H1 (cell line): ENCODE results near the gene COMMD8. TPM values are rescaled to one million over a fixed set of nuclear protein-coding genes. Genes with fewer than 3 reads are reported as not detected.

Experiments used
- CTCF ChIA-PET: fragments of 300-600 bp; sonication (Branson Sonifier 250); formaldehyde crosslinking; loops from one replicate; lab custom pipeline; 2021; ENCODE audit not compliant: partially characterized antibody; lab: Charles Lee
- POLR2A ChIA-PET: fragments of 300-600 bp; sonication (Branson Sonifier 250); formaldehyde crosslinking; loops from one replicate; lab custom pipeline; 2021; ENCODE audit warnings: inconsistent platforms; ENCODE audit not compliant: partially characterized antibody; lab: Charles Lee
- DNase-seq, 2 experiments: peaks; one replicate each; pipeline versions ENCODE4 v3.0.0 to v3.0.0-alpha.2; 2010 to 2022; ENCODE audit warnings: low spot score in 2 of 2, low read depth in 1 of 2, mixed read lengths in 1 of 2
- FAIRE-seq: peaks from 2 replicates; lab custom pipeline; 2011; peaks lifted over from hg19 to GRCh38; lab: Jason Lieb, UNC
- H2AFZ ChIP-seq: 2 replicates; pipeline ENCODE4 v1.8.1; 2012; ENCODE audit warnings: low read length, inconsistent platforms
- H2AK5ac ChIP-seq: 2 replicates; pipeline ENCODE4 v1.6.1; 2013; ENCODE audit warnings: low read depth, low read length
- H2BK120ac ChIP-seq: replicated peaks from 2 replicates; pipeline ENCODE3; 2013; ENCODE audit warnings: low read depth, low read length, inconsistent platforms
- H2BK12ac ChIP-seq: 2 replicates; pipeline ENCODE4 v1.6.1; 2013; ENCODE audit warnings: low read depth, low read length
- H2BK15ac ChIP-seq: 2 replicates; pipeline ENCODE4 v1.6.1; 2013; ENCODE audit warnings: low read length
- H2BK20ac ChIP-seq: 2 replicates; pipeline ENCODE4 v1.6.1; 2013; ENCODE audit warnings: low read length
- H2BK5ac ChIP-seq: 2 replicates; pipeline ENCODE4 v1.6.1; 2013; ENCODE audit warnings: low read depth, low read length
- H3K14ac ChIP-seq: 2 replicates; pipeline ENCODE4 v1.6.1; 2013; ENCODE audit warnings: inconsistent platforms; ENCODE audit not compliant: insufficient read length
- H3K18ac ChIP-seq: 2 replicates; pipeline ENCODE4 v1.6.1; 2013; ENCODE audit warnings: low read length; ENCODE audit errors: extremely low read depth
- H3K23ac ChIP-seq: 2 replicates; pipeline ENCODE4 v1.6.1; 2013; ENCODE audit warnings: inconsistent platforms; ENCODE audit not compliant: insufficient read length
- H3K23me2 ChIP-seq: 2 replicates; pipeline ENCODE4 v1.6.1; 2013; ENCODE audit warnings: low read depth, low read length
- H3K27ac ChIP-seq: 2 replicates; pipeline ENCODE4 v1.6.1; 2011; ENCODE audit warnings: low read depth, low read length, inconsistent platforms
- H3K27me3 ChIP-seq, 4 experiments: replicated peaks in 1 of 4; 1 replicate in 1 of 4; 2 replicates in 3 of 4; pipeline versions ENCODE4 v1.6.1 to v1.8.1; 2011 to 2013; ENCODE audit warnings: low read length in 3 of 4, mild to moderate bottlenecking in 3 of 4, inconsistent platforms in 2 of 4, mixed read lengths in 2 of 4, moderate library complexity in 1 of 4; ENCODE audit not compliant: control insufficient read depth in 3 of 4, insufficient read depth in 3 of 4; ENCODE audit errors: extremely low read depth in 1 of 4
- H3K36me3 ChIP-seq, 4 experiments: 2 replicates each; pipeline versions ENCODE4 v1.6.1 to v1.8.1; 2011 to 2013; ENCODE audit warnings: mild to moderate bottlenecking in 4 of 4, low read length in 3 of 4, moderate library complexity in 2 of 4, control low read depth in 1 of 4, inconsistent platforms in 1 of 4; ENCODE audit not compliant: insufficient read depth in 4 of 4, control insufficient read depth in 2 of 4
- H3K4ac ChIP-seq: replicated peaks from 2 replicates; pipeline ENCODE3; 2013; ENCODE audit warnings: low read length, low read depth, mixed read lengths, inconsistent platforms; ENCODE audit not compliant: insufficient read length
- H3K4me1 ChIP-seq, 4 experiments: replicated peaks in 1 of 4; 1 replicate in 1 of 4; 2 replicates in 3 of 4; pipeline versions ENCODE4 v1.6.1 to v1.8.1; 2011 to 2013; ENCODE audit warnings: low read length in 3 of 4, inconsistent platforms in 2 of 4, mixed read lengths in 1 of 4; ENCODE audit not compliant: insufficient read depth in 4 of 4, control insufficient read depth in 3 of 4
- H3K4me2 ChIP-seq, 2 experiments: 2 replicates each; pipeline versions ENCODE4 v1.6.1 to v1.8.1; 2011 to 2013; ENCODE audit warnings: low read depth in 2 of 2, low read length in 2 of 2, control low read depth in 1 of 2, inconsistent platforms in 1 of 2, mild to moderate bottlenecking in 1 of 2; ENCODE audit not compliant: insufficient read depth in 1 of 2
- H3K4me3 ChIP-seq, 4 experiments: fragments of 200-600, 300-600 bp in 1 of 4; sonication (generic), shearing (Covaris generic), sonication (Bioruptor Twin) in 1 of 4; 2 replicates each; pipeline versions ENCODE4 v1.5.1 to v1.8.1; 2011 to 2016; ENCODE audit warnings: low read length in 4 of 4, low read depth in 3 of 4, control low read depth in 2 of 4, inconsistent platforms in 2 of 4, mild to moderate bottlenecking in 2 of 4, mixed read lengths in 1 of 4, moderate library complexity in 1 of 4; ENCODE audit not compliant: insufficient read depth in 2 of 4; ENCODE audit errors: extremely low read depth in 1 of 4
- H3K56ac ChIP-seq: replicated peaks from 2 replicates; pipeline ENCODE3; 2013; ENCODE audit warnings: low read depth, mild to moderate bottlenecking, mixed read lengths, low read length, inconsistent platforms; ENCODE audit not compliant: insufficient read length
- H3K79me1 ChIP-seq: 2 replicates; pipeline ENCODE4 v1.6.1; 2013; ENCODE audit warnings: low read depth, low read length, control low read depth
- H3K79me2 ChIP-seq, 2 experiments: 2 replicates each; pipeline versions ENCODE4 v1.6.1 to v1.8.1; 2012 to 2013; ENCODE audit warnings: low read length in 2 of 2, mild to moderate bottlenecking in 2 of 2, inconsistent platforms in 1 of 2; ENCODE audit not compliant: insufficient read depth in 2 of 2, control insufficient read depth in 1 of 2
- H3K9ac ChIP-seq, 4 experiments: replicated peaks in 1 of 4; 1 replicate in 1 of 4; 2 replicates in 3 of 4; pipeline versions ENCODE4 v1.6.1 to v1.8.1; 2011 to 2013; ENCODE audit warnings: low read depth in 3 of 4, low read length in 3 of 4, control low read depth in 2 of 4, mild to moderate bottlenecking in 2 of 4, moderate library complexity in 2 of 4, inconsistent platforms in 1 of 4; ENCODE audit errors: extremely low read depth in 1 of 4
- H3K9me3 ChIP-seq, 2 experiments: 2 replicates each; pipeline versions ENCODE4 v1.6.1 to v1.8.1; 2012 to 2013; ENCODE audit warnings: mild to moderate bottlenecking in 2 of 2, moderate library complexity in 2 of 2, control low read depth in 1 of 2, inconsistent platforms in 1 of 2, low read depth in 1 of 2, low read length in 1 of 2, mixed read lengths in 1 of 2; ENCODE audit not compliant: insufficient read depth in 2 of 2
- H4K20me1 ChIP-seq, 2 experiments: replicated peaks in 1 of 2; 2 replicates each; pipeline versions ENCODE3 to v1.8.1; 2011 to 2013; ENCODE audit warnings: inconsistent platforms in 2 of 2, low read length in 2 of 2, mild to moderate bottlenecking in 1 of 2; ENCODE audit not compliant: insufficient read depth in 2 of 2, control insufficient read depth in 1 of 2
- H4K5ac ChIP-seq: 2 replicates; pipeline ENCODE4 v1.6.1; 2013; ENCODE audit warnings: low read length, low read depth, mixed read lengths, inconsistent platforms; ENCODE audit not compliant: insufficient read length
- H4K8ac ChIP-seq: 2 replicates; pipeline ENCODE4 v1.8.0; 2013; ENCODE audit warnings: mild to moderate bottlenecking, moderate library complexity, low read length, inconsistent platforms; ENCODE audit not compliant: insufficient read depth; ENCODE audit errors: extremely low read depth
- H4K91ac ChIP-seq: replicated peaks from 2 replicates; pipeline ENCODE3; 2013; ENCODE audit warnings: low read length, mixed read lengths, inconsistent platforms; ENCODE audit not compliant: insufficient read length
- FOSL1 ChIP-seq: IDR thresholded peaks from 2 replicates; pipeline ENCODE4 v1.6.1; 2011; ENCODE audit warnings: mild to moderate bottlenecking, low read depth, low read length, moderate library complexity; ENCODE audit not compliant: insufficient read depth
- RBBP5 ChIP-seq: IDR thresholded peaks from 2 replicates; pipeline ENCODE4 v1.7.1; 2012; ENCODE audit warnings: low read depth, mild to moderate bottlenecking, inconsistent platforms, low read length, moderate library complexity, borderline replicate concordance
- RXRA ChIP-seq: IDR thresholded peaks from 2 replicates; pipeline ENCODE4 v1.6.1; 2011; ENCODE audit warnings: low read depth, mild to moderate bottlenecking, low read length, moderate library complexity; ENCODE audit not compliant: insufficient read depth
- YY1 ChIP-seq: IDR thresholded peaks from 2 replicates; pipeline ENCODE4 v1.6.1; 2011; ENCODE audit warnings: low read depth, mild to moderate bottlenecking, low read length
- WGBS, 2 experiments: shearing (Covaris generic) in 1 of 2; methylation state at CpG; one replicate each; pipeline versions ENCODE4 v1.1.6 to v1.1.7; 2013 to 2015; ENCODE audit warnings: low lambda C conversion rate in 2 of 2, mixed read lengths in 2 of 2, inconsistent platforms in 1 of 2, low coverage in 1 of 2, missing lambda C conversion rate in 1 of 2; ENCODE audit not compliant: insufficient replicate concordance in 2 of 2, insufficient coverage in 1 of 2, insufficient read length in 1 of 2; ENCODE audit errors: extremely low coverage in 1 of 2, missing lambda C conversion rate in 1 of 2; 5-methylcytosine and 5-hydroxymethylcytosine counted together
- polyA plus RNA-seq, 7 experiments: library from polyadenylated mRNA; depleted of rRNA in 3 of 7; stranded (reverse) in 5 of 7; unstranded in 2 of 7; fragments of >200 nt in 5 of 7; fragments of 200-250 nt in 2 of 7; gene quantifications; 1 replicate in 5 of 7; 2 replicates in 1 of 7; 4 replicates in 1 of 7; pipeline versions ENCODE4 v1.2.1 to v1.2.3, GENCODE V29; 2011 to 2013; ENCODE audit warnings: missing spikeins in 2 of 7, mixed read lengths in 2 of 7
- total RNA-seq: library from RNA; stranded (reverse); fragmentation: NEBNext Ultra II Directional; extraction: Animal tissue kit (Norgen Biotek cat#: 25700); gene quantifications from 2 replicates; pipeline ENCODE4 v1.2.1, GENCODE V29; 2021

COMMD8 gene
- total and polyA plus RNA-seq, 2 of the 8 experiments (the other 6 are each of a cell fraction or from before 2014, with no cell fraction given): 1.6 to 7.2 TPM

- H3K4me3 ChIP-seq: no peak overlapping the region
- no peak for DNase-seq
- no peak overlapping the region for H2BK15ac ChIP-seq
- no peaks in the 10 kb centered on the region for H3K36me3 ChIP-seq
- H3K18ac ChIP-seq: no peak overlapping the region
- H4K8ac ChIP-seq: no peak overlapping the region
- no peak for FAIRE-seq
- no peak overlapping the region for H2BK20ac ChIP-seq
- no peak overlapping the region for H3K23ac ChIP-seq
- no peaks in the 10 kb centered on the region; a peak in 1 of 7 replicates for H3K27me3 ChIP-seq
- H3K4ac ChIP-seq: no peak overlapping the region
- H2BK5ac ChIP-seq: no peak overlapping the region
- H3K23me2 ChIP-seq: peaks cover 4% of the 10 kb centered on the region
- no peak overlapping the region for H3K27ac ChIP-seq
- CTCF ChIA-PET: interaction anchor here (1.3 kb wide), 1 partner anchor 100 kb away, joined by 4 read pairs; no protein-coding TSS in a partner anchor
- H3K79me2 ChIP-seq: no peaks in the 10 kb centered on the region
- H3K9me3 ChIP-seq: no peaks in the 10 kb centered on the region
- H3K79me1 ChIP-seq: no peaks in the 10 kb centered on the region
- WGBS, 2 experiments: 92% methylated on average over 2 of the region's 2 CpGs; no CpG with 5 or more reads in 1 of the 2 experiments
- H3K14ac ChIP-seq: no peak overlapping the region
- no peak overlapping the region for H4K91ac ChIP-seq
- peaks cover 0 to 6% (median 1%) of the 10 kb centered on the region in 4 experiments; a peak in 3 of 7 replicates for H3K4me1 ChIP-seq
- H2BK12ac ChIP-seq: no peak overlapping the region
- H2AK5ac ChIP-seq: no peak overlapping the region
- no peak overlapping the region for H2BK120ac ChIP-seq
- no peak overlapping the region for H4K5ac ChIP-seq
- POLR2A ChIA-PET: no interaction called here
- 0 out of 2 replicates have a peak overlapping the region, but pooled peaks have one; percentile 45 for H2AFZ ChIP-seq
- TF ChIP-seq YY1 (no peak), FOSL1 (no peak), RXRA (no peak), RBBP5 (no peak)
- no peak overlapping the region for H3K4me2 ChIP-seq
- H4K20me1 ChIP-seq: no peaks in the 10 kb centered on the region
- H3K9ac ChIP-seq: peak overlapping the region in 1 of 4 experiments; percentile 34; a peak in 1 of 7 replicates
- no peak overlapping the region for H3K56ac ChIP-seq
Measured at GRCh38 chr4:47465004-47465403, 1.5 kb upstream of the COMMD8 start.
